ENCODE data around the gene TSHZ1. TPM values are rescaled to one million over a fixed set of nuclear protein-coding genes. Genes with fewer than 3 reads are reported as not detected.

TSHZ1 gene
- total RNA-seq, 2 donors from 2014 or later: 1.1 to 1.7 TPM

DNA sequence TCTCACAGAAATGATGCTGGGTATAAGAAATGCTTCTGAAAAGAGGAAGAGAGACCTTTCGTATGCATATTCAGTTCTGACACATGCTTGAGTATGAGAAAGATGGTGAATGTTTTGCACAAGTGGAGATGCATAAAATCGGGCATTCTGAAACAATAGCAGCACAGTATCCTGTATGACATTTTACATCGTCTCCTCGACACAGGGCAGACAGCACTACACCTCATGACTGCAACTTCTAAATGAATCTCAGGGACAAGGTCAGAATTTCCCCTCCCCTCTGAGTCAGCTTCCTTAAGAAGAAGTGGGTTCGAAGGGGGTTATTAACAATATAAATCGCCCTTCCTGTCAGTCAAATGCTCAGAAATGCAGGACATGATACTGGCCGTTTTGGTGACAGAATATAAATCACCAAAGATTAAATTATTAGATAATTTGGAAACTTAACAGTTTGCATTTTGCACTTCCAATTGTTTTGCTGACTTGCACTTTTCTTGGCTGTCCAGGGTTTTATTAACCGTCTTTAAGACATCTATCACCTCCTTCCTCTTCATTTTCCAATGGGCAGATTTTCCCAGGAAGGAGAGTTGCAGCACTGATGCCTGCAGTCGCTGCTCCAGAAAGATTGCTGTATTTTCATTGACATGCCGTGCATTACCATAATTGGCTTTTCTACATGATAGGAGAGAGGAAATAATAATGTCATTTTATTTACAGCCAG, 57.2 kb downstream of the TSHZ1 start:
- H3K4me3 ChIP-seq (ENCODE audit: low read length): no peak overlapping the region
- no peak overlapping the region for H3K4me3 Mint-ChIP-seq
- H3K36me3 Mint-ChIP-seq (ENCODE audit: low read depth): no peaks in the 10 kb centered on the region
- H3K27ac ChIP-seq (ENCODE audit: low read depth, low read length): no peak overlapping the region
- H3K9me3 ChIP-seq (ENCODE audit: control insufficient read depth, low read length): no peaks in the 10 kb centered on the region
- no peaks in the 10 kb centered on the region for H3K27me3 Mint-ChIP-seq (ENCODE audit: insufficient read depth)
- no peaks in the 10 kb centered on the region for H3K4me1 Mint-ChIP-seq
- H3K27ac Mint-ChIP-seq: no peak overlapping the region
- DNase-seq: no peak
- 87 to 89% methylated on average over 2 to 10 of the region's 10 CpGs for WGBS, 2 experiments (ENCODE audit: insufficient coverage in 1 of 2, insufficient read length in 1 of 2)
- TF ChIP-seq, protein P1, sequence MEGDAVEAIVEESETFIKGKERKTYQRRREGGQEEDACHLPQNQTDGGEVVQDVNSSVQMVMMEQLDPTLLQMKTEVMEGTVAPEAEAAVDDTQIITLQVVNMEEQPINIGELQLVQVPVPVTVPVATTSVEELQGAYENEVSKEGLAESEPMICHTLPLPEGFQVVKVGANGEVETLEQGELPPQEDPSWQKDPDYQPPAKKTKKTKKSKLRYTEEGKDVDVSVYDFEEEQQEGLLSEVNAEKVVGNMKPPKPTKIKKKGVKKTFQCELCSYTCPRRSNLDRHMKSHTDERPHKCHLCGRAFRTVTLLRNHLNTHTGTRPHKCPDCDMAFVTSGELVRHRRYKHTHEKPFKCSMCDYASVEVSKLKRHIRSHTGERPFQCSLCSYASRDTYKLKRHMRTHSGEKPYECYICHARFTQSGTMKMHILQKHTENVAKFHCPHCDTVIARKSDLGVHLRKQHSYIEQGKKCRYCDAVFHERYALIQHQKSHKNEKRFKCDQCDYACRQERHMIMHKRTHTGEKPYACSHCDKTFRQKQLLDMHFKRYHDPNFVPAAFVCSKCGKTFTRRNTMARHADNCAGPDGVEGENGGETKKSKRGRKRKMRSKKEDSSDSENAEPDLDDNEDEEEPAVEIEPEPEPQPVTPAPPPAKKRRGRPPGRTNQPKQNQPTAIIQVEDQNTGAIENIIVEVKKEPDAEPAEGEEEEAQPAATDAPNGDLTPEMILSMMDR (conservative IDR thresholded peaks at IDR 0.05): no peak
- no peak overlapping the region for H3K9ac ChIP-seq (ENCODE audit: extremely low read depth, low read length, poor library complexity, severe bottlenecking)
- no peaks in the 10 kb centered on the region for H3K27me3 ChIP-seq (ENCODE audit: control insufficient read depth, insufficient read depth, low read length, poor library complexity, severe bottlenecking)
- H3K36me3 ChIP-seq (ENCODE audit: control insufficient read depth, insufficient read depth, low read length): no peaks in the 10 kb centered on the region
- H3K9me3 Mint-ChIP-seq: no peaks in the 10 kb centered on the region
- H3K4me1 ChIP-seq (ENCODE audit: control insufficient read depth, insufficient read depth, low read length): no peaks in the 10 kb centered on the region

DNA sequence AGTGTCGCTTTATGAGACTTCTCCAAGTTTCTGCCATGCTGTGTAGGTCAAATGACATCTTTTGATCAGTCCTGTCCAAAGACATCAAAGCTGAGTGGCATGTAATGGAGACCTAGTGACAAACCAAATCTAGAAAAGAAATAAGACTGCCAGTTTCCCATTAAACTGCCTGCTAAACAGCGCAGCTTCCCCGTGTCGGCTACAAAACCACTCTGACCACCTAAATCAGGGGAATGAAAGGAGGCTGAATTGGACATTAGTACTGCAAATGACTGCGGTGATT, 57.7 kb downstream of the TSHZ1 start:
- TF ChIP-seq, protein P1 (conservative IDR thresholded peaks at IDR 0.05): no peak
- H3K27ac Mint-ChIP-seq: no peak overlapping the region
- no peak overlapping the region for H3K4me3 Mint-ChIP-seq
- Histone ChIP-seq H3K27me3 (ENCODE audit: control insufficient read depth, insufficient read depth, low read length, poor library complexity, severe bottlenecking) (no peaks in the 10 kb centered on the region), H3K36me3 (ENCODE audit: control insufficient read depth, insufficient read depth, low read length) (no peaks in the 10 kb centered on the region), H3K4me3 (ENCODE audit: low read length) (no peak overlapping the region), H3K9me3 (ENCODE audit: control insufficient read depth, low read length) (no peaks in the 10 kb centered on the region), H3K9ac (ENCODE audit: extremely low read depth, low read length, poor library complexity, severe bottlenecking) (no peak overlapping the region), H3K27ac (ENCODE audit: low read depth, low read length) (no peak overlapping the region), H3K4me1 (ENCODE audit: control insufficient read depth, insufficient read depth, low read length) (no peaks in the 10 kb centered on the region)
- no peaks in the 10 kb centered on the region for H3K4me1 Mint-ChIP-seq
- 88 to 97% methylated on average over 4 to 5 of the region's 5 CpGs for WGBS, 2 experiments (ENCODE audit: insufficient coverage in 1 of 2, insufficient read length in 1 of 2)
- H3K9me3 Mint-ChIP-seq: no peaks in the 10 kb centered on the region
- no peaks in the 10 kb centered on the region for H3K36me3 Mint-ChIP-seq (ENCODE audit: low read depth)
- no peaks in the 10 kb centered on the region for H3K27me3 Mint-ChIP-seq (ENCODE audit: insufficient read depth)
- DNase-seq: no peak

DNA sequence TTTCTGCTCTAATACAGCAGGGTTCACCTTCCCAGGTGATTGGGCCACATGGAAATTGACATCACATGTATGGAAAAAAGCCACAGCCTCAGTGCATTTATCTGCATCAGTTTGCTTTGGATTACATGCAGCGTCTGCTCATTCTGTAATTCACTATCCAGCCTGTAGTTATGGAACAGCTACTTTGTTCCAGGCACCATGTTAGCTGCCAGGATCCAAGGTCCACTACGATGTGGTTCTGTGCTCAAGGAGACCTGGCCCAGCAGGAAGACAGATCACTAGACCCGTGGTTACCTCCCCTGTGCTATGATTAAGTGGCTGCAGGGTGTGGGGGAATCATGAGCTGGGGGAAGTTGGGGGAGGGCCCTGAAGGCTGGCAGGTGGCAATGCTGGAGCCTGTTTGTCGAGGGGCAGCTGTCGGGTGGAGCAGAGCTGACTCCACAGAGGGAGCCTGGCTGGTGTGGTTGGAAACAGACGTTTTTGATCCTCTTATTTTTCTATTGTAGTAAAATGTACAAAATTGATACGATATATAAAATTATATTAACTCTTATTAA, 58.6 kb downstream of the TSHZ1 start:
- H3K27me3 ChIP-seq (ENCODE audit: control insufficient read depth, insufficient read depth, low read length, poor library complexity, severe bottlenecking): no peaks in the 10 kb centered on the region
- no peak overlapping the region for H3K4me3 ChIP-seq (ENCODE audit: low read length)
- Mint-ChIP-seq H3K27me3 (ENCODE audit: insufficient read depth) (no peaks in the 10 kb centered on the region), H3K27ac (no peak overlapping the region), H3K36me3 (ENCODE audit: low read depth) (no peaks in the 10 kb centered on the region), H3K9me3 (no peaks in the 10 kb centered on the region), H3K4me3 (no peak overlapping the region), H3K4me1 (no peaks in the 10 kb centered on the region)
- no peak for DNase-seq
- TF ChIP-seq, protein P1 (conservative IDR thresholded peaks at IDR 0.05): no peak
- H3K9ac ChIP-seq (ENCODE audit: extremely low read depth, low read length, poor library complexity, severe bottlenecking): no peak overlapping the region
- no peaks in the 10 kb centered on the region for H3K4me1 ChIP-seq (ENCODE audit: control insufficient read depth, insufficient read depth, low read length)
- H3K9me3 ChIP-seq (ENCODE audit: control insufficient read depth, low read length): no peaks in the 10 kb centered on the region
- H3K27ac ChIP-seq (ENCODE audit: low read depth, low read length): no peak overlapping the region
- WGBS, 2 experiments (ENCODE audit: insufficient coverage in 1 of 2, insufficient read length in 1 of 2): 84 to 85% methylated on average over 2 to 4 of the region's 7 CpGs
- no peaks in the 10 kb centered on the region for H3K36me3 ChIP-seq (ENCODE audit: control insufficient read depth, insufficient read depth, low read length)
